Type B pancreatic cell (in vitro differentiated cells): ENCODE measurements around the gene PEMT. TPM values are rescaled to one million over a fixed set of nuclear protein-coding genes. Genes with fewer than 3 reads are reported as not detected.

Experiments
- DNase-seq: peaks from one replicate; pipeline ENCODE4 v3.0.0; 2021; ENCODE audit warnings: mixed read lengths; ENCODE audit not compliant: unreplicated experiment; ENCODE audit errors: extremely low spot score
- H3K27ac Mint-ChIP-seq: 2 replicates; pipeline ENCODE4 v1.8.0; 2021; ENCODE audit warnings: mild to moderate bottlenecking, mixed read lengths
- H3K27me3 Mint-ChIP-seq: 2 replicates; pipeline ENCODE4 v1.8.0; 2021; ENCODE audit warnings: mixed read lengths
- H3K36me3 Mint-ChIP-seq: 2 replicates; pipeline ENCODE4 v1.8.0; 2021; ENCODE audit warnings: mixed read lengths
- H3K4me1 Mint-ChIP-seq: one replicate; pipeline ENCODE4 v1.8.0; 2021; ENCODE audit warnings: mixed read lengths; ENCODE audit not compliant: unreplicated experiment
- H3K4me3 Mint-ChIP-seq: 2 replicates; pipeline ENCODE4 v1.8.0; 2021; ENCODE audit warnings: mild to moderate bottlenecking, mixed read lengths
- H3K9me3 Mint-ChIP-seq: 2 replicates; pipeline ENCODE4 v1.8.0; 2021; ENCODE audit warnings: mixed read lengths
- total RNA-seq: library from RNA; stranded (reverse); gene quantifications from 2 replicates; pipeline ENCODE4 v1.2.1, GENCODE V29; 2021; ENCODE audit warnings: low replicate concordance
- TF ChIP-seq, protein P1 (sequence below): fragments of 200-600 bp; sonication (generic); conservative IDR thresholded peaks from 2 replicates; pipeline ENCODE4 v1.5.0; 2021; ENCODE audit warnings: antibody characterized with exemption, mild to moderate bottlenecking

The PEMT gene
- total RNA-seq, 1 donor from 2014 or later, result 32.1 TPM

DNA sequence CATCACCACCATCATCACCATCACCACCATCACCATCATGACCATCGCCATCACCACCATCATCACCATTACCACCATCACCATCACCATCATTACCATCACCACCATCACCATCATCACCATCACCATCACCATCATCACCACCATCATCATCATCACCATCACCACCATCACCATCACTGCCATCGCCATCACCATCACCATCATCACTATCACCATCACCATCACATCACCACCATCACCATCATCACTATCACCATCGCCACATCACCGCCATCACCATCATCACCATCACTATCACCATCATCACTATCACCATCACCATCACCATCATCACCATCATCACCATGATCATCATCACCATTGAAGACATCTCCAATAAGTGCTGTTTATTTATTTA, 131.5 kb downstream of the PEMT start:
- Mint-ChIP-seq H3K4me3 (no peak overlapping the region), H3K4me1 (no peaks in the 10 kb centered on the region), H3K9me3 (peaks cover 12% of the 10 kb centered on the region), H3K27ac (no peak overlapping the region), H3K36me3 (no peaks in the 10 kb centered on the region), H3K27me3 (peaks cover 35% of the 10 kb centered on the region)
- TF ChIP-seq, protein P1, sequence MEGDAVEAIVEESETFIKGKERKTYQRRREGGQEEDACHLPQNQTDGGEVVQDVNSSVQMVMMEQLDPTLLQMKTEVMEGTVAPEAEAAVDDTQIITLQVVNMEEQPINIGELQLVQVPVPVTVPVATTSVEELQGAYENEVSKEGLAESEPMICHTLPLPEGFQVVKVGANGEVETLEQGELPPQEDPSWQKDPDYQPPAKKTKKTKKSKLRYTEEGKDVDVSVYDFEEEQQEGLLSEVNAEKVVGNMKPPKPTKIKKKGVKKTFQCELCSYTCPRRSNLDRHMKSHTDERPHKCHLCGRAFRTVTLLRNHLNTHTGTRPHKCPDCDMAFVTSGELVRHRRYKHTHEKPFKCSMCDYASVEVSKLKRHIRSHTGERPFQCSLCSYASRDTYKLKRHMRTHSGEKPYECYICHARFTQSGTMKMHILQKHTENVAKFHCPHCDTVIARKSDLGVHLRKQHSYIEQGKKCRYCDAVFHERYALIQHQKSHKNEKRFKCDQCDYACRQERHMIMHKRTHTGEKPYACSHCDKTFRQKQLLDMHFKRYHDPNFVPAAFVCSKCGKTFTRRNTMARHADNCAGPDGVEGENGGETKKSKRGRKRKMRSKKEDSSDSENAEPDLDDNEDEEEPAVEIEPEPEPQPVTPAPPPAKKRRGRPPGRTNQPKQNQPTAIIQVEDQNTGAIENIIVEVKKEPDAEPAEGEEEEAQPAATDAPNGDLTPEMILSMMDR, result no peak
- DNase-seq, result no peak

DNA sequence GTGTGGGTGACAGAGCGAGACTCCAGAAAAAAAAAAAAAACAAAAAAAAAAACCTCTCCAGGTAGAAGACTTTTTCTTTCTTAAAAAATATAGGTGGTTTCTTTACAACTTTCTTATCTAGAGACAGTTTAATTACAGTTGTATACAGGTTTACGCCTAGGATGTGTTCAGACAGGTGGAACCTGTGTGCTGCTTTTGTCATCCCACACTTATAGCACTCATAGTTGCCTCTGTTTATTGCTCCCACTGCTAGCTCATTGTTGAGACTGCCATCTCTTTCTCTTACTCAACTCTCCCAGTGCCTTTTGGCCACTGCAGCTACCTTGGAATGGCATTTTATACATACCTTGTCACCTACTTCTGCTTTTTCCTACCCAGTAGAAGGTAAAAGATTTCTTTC, 133.8 kb downstream of the PEMT start:
- Mint-ChIP-seq H3K27me3 (peaks cover 24% of the 10 kb centered on the region), H3K9me3 (peaks cover 12% of the 10 kb centered on the region), H3K27ac (no peak overlapping the region), H3K4me3 (no peak overlapping the region), H3K36me3 (no peaks in the 10 kb centered on the region), H3K4me1 (no peaks in the 10 kb centered on the region)
- no peak for DNase-seq
- TF ChIP-seq, protein P1, result no peak

DNA sequence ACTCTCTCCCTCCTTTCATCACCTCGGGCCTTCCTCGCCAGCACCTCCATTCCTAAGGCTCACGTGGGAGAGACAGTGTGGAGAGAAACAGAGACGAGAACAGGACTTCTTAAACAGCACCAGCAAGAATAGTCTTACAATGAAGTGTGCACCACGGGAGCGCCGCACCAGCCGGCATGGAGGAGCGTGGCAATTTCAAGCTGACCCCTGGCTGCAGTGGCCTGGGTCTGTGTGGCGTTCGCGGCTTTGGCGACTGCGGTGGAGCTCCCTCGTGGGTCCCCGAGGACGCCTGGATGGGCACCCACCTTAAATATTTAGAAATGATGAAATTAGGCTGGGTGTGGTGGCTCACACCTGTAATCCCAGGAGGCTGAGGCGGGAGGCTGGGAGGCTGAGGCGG, 135.3 kb downstream of the PEMT start:
- DNase-seq, result no peak
- Mint-ChIP-seq H3K27ac (no peak overlapping the region), H3K9me3 (peaks cover 12% of the 10 kb centered on the region), H3K4me1 (no peaks in the 10 kb centered on the region), H3K27me3 (peaks cover 25% of the 10 kb centered on the region), H3K36me3 (no peaks in the 10 kb centered on the region), H3K4me3 (no peak overlapping the region)
- TF ChIP-seq, protein P1, result no peak

Other genes starting within 250 kb of the PEMT start
- gene MED9, start 114.7 kb downstream of the PEMT start, total RNA-seq, result 19.1 and 19.3 TPM in 2 replicates
- 6.4 and 9.2 TPM in 2 replicates for gene RASD1, start 95.3 kb downstream of the PEMT start, total RNA-seq
- 61.1 and 61.3 TPM in 2 replicates for gene RAI1, start 89.8 kb upstream of the PEMT start, total RNA-seq
- gene SREBF1, start 245.3 kb upstream of the PEMT start, total RNA-seq, result 81.2 and 97.0 TPM in 2 replicates